CD4-positive, alpha-beta T cell (primary cell): ENCODE data around the gene PCDH7. TPM values are rescaled to one million over a fixed set of nuclear protein-coding genes. Genes with fewer than 3 reads are reported as not detected.

ENCODE experiments used
- ATAC-seq: fragments of 200-7000 bp; cut with Tn5 transposase; one replicate; pipeline ENCODE4 v1.10.0; 2022; ENCODE audit warnings: mild to moderate bottlenecking; ENCODE audit not compliant: poor library complexity
- CTCF ChIA-PET: fragments of 350-600 bp; sonication (Branson Sonifier 250); formaldehyde crosslinking; loops from one replicate; lab custom pipeline; 2021; ENCODE audit warnings: antibody characterized with exemption, inconsistent platforms; lab: Charles Lee
- POLR2A ChIA-PET: fragments of 350-600 bp; sonication (Branson Sonifier 250); formaldehyde crosslinking; loops from one replicate; lab custom pipeline; 2021; ENCODE audit warnings: antibody characterized with exemption, inconsistent platforms; lab: Charles Lee
- DNase-seq, 14 experiments: peaks; one replicate each; pipeline ENCODE4 v3.0.0-alpha.2; 2013 to 2020; ENCODE audit warnings: mixed read lengths in 2 of 14
- H3K27ac ChIP-seq, 2 donors: one replicate each; pipeline versions ENCODE4 v1.5.1 to v1.7.0; 2013; ENCODE audit warnings: low read length in 2 of 2, low read depth in 1 of 2, mild to moderate bottlenecking in 1 of 2
- H3K27me3 ChIP-seq, 2 experiments: 1 replicate in 1 of 2; 2 replicates in 1 of 2; pipeline versions ENCODE4 v1.6.1 to v1.7.0; 2013; ENCODE audit warnings: low read length in 2 of 2, control low read depth in 1 of 2, mild to moderate bottlenecking in 1 of 2, moderate library complexity in 1 of 2; ENCODE audit not compliant: insufficient read depth in 2 of 2, control insufficient read depth in 1 of 2
- H3K36me3 ChIP-seq: one replicate; pipeline ENCODE4 v1.6.1; 2013; ENCODE audit warnings: low read length, control low read depth; ENCODE audit not compliant: insufficient read depth
- H3K4me1 ChIP-seq: one replicate; pipeline ENCODE4 v1.6.1; 2013; ENCODE audit warnings: low read length, control low read depth; ENCODE audit not compliant: insufficient read depth
- H3K4me3 ChIP-seq: one replicate; pipeline ENCODE4 v1.5.1; 2013; ENCODE audit warnings: mild to moderate bottlenecking, low read length, moderate library complexity
- H3K9me3 ChIP-seq, 2 experiments: 1 replicate in 1 of 2; 2 replicates in 1 of 2; pipeline versions ENCODE4 v1.6.1 to v1.7.0; 2013; ENCODE audit warnings: low read length in 2 of 2, mild to moderate bottlenecking in 2 of 2, control low read depth in 1 of 2, moderate library complexity in 1 of 2; ENCODE audit not compliant: control insufficient read depth in 1 of 2, insufficient read depth in 1 of 2
- H3K27ac Mint-ChIP-seq: one replicate; pipeline ENCODE4 v1.8.0; 2020; ENCODE audit warnings: mixed read lengths
- H3K27me3 Mint-ChIP-seq: one replicate; pipeline ENCODE4 v1.8.0; 2021; ENCODE audit warnings: mixed read lengths
- H3K36me3 Mint-ChIP-seq: one replicate; pipeline ENCODE4 v1.8.0; 2021; ENCODE audit warnings: low read depth, mixed read lengths
- H3K4me1 Mint-ChIP-seq: one replicate; pipeline ENCODE4 v1.8.0; 2021; ENCODE audit warnings: low read depth, mixed read lengths
- H3K4me3 Mint-ChIP-seq: one replicate; pipeline ENCODE4 v1.8.0; 2020; ENCODE audit warnings: mild to moderate bottlenecking, mixed read lengths
- H3K9me3 Mint-ChIP-seq: one replicate; pipeline ENCODE4 v1.8.0; 2020; ENCODE audit warnings: mixed read lengths
- intact Hi-C, 2 experiments: fragments of 100-400 bp; cut with DNase I in 1 of 2; cut with micrococcal nuclease in 1 of 2; formaldehyde crosslinking; loops; one replicate each; pipeline versions ENCODE4 v1.15.1 to v1.9.0; 2023 to 2025; cut with DNase I, micrococcal nuclease
- total RNA-seq, 174 experiments: library from RNA in 2 of 174; stranded (reverse) in 2 of 174; gene quantifications; one replicate each; pipeline ENCODE4 v1.2.3 and lab custom pipeline; 2021 to 2026
- TF ChIP-seq, protein P1 (sequence below): fragments of 200-600 bp; IDR thresholded peaks from one replicate; pipeline ENCODE4 v1.8.0; 2022; ENCODE audit warnings: antibody characterized with exemption, mild to moderate bottlenecking

PCDH7 gene
- total RNA-seq, 2 experiments from 2014 or later = not detected

DNA sequence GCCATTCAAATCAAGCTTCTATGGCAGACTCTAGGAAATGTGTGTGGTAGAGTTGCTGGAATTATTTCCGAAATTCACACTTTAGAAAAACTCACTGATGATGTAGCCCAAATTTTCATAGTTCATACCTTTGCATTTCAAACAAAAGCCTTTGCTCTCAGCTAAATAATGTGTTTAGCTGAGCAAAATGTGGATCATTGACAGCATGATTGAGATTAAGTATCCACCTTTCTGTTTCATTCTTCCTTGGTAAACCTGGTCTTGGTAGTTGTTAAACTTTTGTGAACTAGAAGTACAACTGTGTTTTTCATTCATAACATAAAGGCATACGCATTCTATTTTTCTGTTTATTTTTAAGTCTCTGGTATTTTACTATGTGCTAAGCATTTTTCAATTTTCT, 7.2 kb downstream of the PCDH7 start:
- ChIA-PET CTCF (no interaction called here), POLR2A (no interaction called here)
- peaks cover 0 to 8% of the 10 kb centered on the region in 2 experiments for H3K9me3 ChIP-seq
- H3K27ac Mint-ChIP-seq = no peak overlapping the region
- H3K36me3 Mint-ChIP-seq = no peaks in the 10 kb centered on the region
- H3K36me3 ChIP-seq = no peaks in the 10 kb centered on the region
- H3K27me3 Mint-ChIP-seq = peaks cover 30% of the 10 kb centered on the region
- TF ChIP-seq, protein P1, sequence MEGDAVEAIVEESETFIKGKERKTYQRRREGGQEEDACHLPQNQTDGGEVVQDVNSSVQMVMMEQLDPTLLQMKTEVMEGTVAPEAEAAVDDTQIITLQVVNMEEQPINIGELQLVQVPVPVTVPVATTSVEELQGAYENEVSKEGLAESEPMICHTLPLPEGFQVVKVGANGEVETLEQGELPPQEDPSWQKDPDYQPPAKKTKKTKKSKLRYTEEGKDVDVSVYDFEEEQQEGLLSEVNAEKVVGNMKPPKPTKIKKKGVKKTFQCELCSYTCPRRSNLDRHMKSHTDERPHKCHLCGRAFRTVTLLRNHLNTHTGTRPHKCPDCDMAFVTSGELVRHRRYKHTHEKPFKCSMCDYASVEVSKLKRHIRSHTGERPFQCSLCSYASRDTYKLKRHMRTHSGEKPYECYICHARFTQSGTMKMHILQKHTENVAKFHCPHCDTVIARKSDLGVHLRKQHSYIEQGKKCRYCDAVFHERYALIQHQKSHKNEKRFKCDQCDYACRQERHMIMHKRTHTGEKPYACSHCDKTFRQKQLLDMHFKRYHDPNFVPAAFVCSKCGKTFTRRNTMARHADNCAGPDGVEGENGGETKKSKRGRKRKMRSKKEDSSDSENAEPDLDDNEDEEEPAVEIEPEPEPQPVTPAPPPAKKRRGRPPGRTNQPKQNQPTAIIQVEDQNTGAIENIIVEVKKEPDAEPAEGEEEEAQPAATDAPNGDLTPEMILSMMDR = no peak
- no peak overlapping the region for H3K4me3 Mint-ChIP-seq
- no peak for ATAC-seq
- H3K9me3 Mint-ChIP-seq = no peaks in the 10 kb centered on the region
- H3K4me3 ChIP-seq = no peak overlapping the region
- peaks cover 14 to 19% of the 10 kb centered on the region in 2 experiments for H3K27me3 ChIP-seq
- DNase-seq = no peak
- no peaks in the 10 kb centered on the region for H3K4me1 Mint-ChIP-seq
- no peaks in the 10 kb centered on the region for H3K4me1 ChIP-seq
- intact Hi-C loops = no loop called here
- no peak overlapping the region for H3K27ac ChIP-seq

DNA sequence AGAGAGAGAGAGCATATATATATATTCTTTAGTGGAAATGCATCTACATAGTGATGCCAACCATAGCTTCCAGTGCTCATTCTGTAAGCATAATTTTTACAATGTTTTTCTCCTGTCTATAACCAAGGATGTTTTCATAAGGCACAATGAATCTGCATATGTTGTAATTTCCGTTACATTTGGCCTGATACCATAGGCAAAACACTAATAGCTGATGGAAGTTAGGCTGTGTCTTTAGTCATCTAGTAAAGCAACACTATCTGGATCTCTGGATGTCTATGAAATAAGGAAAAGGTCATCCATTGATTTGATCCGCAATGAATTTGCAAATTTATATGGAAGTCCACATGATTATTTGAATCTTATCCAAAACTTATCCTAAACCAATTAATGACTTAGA, 8.1 kb downstream of the PCDH7 start:
- Histone ChIP-seq H3K27ac (no peak overlapping the region), H3K9me3 (no peaks in the 10 kb centered on the region), H3K4me1 (no peaks in the 10 kb centered on the region), H3K27me3 (peaks cover 5 to 15% of the 10 kb centered on the region in 2 experiments), H3K36me3 (no peaks in the 10 kb centered on the region), H3K4me3 (no peak overlapping the region)
- Mint-ChIP-seq H3K36me3 (no peaks in the 10 kb centered on the region), H3K4me1 (no peaks in the 10 kb centered on the region), H3K9me3 (no peaks in the 10 kb centered on the region), H3K27me3 (peaks cover 21% of the 10 kb centered on the region), H3K4me3 (no peak overlapping the region), H3K27ac (no peak overlapping the region)
- DNase-seq (no peak), ATAC-seq (no peak)
- ChIA-PET CTCF (no interaction called here), POLR2A (no interaction called here)
- TF ChIP-seq, protein P1 = no peak
- intact Hi-C loops = no loop called here

DNA sequence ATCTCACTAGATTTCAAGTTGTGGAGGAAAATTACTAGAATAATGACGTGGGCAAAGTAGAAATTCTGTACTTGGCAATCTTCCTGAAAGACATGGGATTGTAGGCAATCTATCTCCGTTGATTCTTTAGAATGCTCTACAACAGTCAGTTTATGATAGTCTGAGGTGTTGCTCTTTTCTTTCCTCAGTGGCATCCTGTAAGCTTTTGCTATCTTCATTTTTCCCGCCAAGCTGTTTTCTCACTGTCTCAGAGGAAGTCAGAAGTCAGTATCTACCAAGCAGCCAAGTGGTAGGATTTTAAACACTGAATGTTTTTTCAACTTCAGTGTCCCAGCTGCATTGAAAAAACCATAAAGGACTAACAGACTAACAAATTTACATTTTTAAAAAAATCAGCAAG, 23.7 kb downstream of the PCDH7 start:
- Histone ChIP-seq H3K4me3 (no peak overlapping the region), H3K4me1 (no peaks in the 10 kb centered on the region), H3K36me3 (no peaks in the 10 kb centered on the region), H3K27ac (no peak overlapping the region), H3K27me3 (no peaks in the 10 kb centered on the region), H3K9me3 (peaks cover 0 to 4% of the 10 kb centered on the region in 2 experiments)
- Mint-ChIP-seq H3K4me1 (no peaks in the 10 kb centered on the region), H3K4me3 (no peak overlapping the region), H3K27ac (no peak overlapping the region), H3K9me3 (no peaks in the 10 kb centered on the region), H3K27me3 (no peaks in the 10 kb centered on the region), H3K36me3 (no peaks in the 10 kb centered on the region)
- ChIA-PET CTCF (no interaction called here), POLR2A (no interaction called here)
- ATAC-seq = no peak
- intact Hi-C loops = no loop called here
- no peak for DNase-seq
- TF ChIP-seq, protein P1 = no peak
